Astrocyte of the spinal cord (primary cell): Measurements from ENCODE around the gene DIAPH2.

Experiments used
- DNase-seq: peaks from one replicate; pipeline ENCODE4 v3.0.0; 2011; ENCODE audit warnings: low read depth, low spot score
- H3K4me3 ChIP-seq: 2 replicates; pipeline ENCODE4 v1.5.1; 2011; ENCODE audit warnings: low read depth, mild to moderate bottlenecking, low read length, moderate library complexity
- in situ Hi-C: cut with HindIII; loops from 2 replicates; pipeline ENCODE4 v1.10.0; 2017; ENCODE audit warnings: low sequenced_read_pairs
- TF ChIP-seq, protein P1 (sequence below): IDR thresholded peaks from 2 replicates; pipeline ENCODE4 v1.5.1; 2012; ENCODE audit warnings: low read depth, mild to moderate bottlenecking, low read length, inconsistent platforms

Gene DIAPH2

DNA sequence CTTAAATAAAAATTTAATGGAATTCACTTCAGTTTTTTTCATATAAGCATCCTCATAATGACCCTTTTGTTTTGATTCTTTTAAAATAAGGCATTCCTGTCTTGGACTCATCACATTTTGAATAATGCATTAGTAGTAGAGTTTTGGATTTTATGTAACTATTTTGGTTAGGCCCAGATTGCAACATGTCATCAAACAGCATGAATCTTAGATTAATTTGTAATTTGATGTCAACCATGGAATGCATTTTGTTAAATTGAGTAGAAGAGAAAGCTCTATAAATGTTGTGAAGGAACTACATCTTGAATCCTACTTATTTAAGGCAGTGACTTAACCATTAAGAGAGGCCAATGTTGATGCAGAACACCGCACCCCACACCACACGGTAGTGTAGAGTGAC lies 3.1 kb downstream of the DIAPH2 start:
- TF ChIP-seq, protein P1, sequence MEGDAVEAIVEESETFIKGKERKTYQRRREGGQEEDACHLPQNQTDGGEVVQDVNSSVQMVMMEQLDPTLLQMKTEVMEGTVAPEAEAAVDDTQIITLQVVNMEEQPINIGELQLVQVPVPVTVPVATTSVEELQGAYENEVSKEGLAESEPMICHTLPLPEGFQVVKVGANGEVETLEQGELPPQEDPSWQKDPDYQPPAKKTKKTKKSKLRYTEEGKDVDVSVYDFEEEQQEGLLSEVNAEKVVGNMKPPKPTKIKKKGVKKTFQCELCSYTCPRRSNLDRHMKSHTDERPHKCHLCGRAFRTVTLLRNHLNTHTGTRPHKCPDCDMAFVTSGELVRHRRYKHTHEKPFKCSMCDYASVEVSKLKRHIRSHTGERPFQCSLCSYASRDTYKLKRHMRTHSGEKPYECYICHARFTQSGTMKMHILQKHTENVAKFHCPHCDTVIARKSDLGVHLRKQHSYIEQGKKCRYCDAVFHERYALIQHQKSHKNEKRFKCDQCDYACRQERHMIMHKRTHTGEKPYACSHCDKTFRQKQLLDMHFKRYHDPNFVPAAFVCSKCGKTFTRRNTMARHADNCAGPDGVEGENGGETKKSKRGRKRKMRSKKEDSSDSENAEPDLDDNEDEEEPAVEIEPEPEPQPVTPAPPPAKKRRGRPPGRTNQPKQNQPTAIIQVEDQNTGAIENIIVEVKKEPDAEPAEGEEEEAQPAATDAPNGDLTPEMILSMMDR, result no peak
- no peak overlapping the region for H3K4me3 ChIP-seq
- in situ Hi-C loops, result no loop called here
- no peak for DNase-seq

DNA sequence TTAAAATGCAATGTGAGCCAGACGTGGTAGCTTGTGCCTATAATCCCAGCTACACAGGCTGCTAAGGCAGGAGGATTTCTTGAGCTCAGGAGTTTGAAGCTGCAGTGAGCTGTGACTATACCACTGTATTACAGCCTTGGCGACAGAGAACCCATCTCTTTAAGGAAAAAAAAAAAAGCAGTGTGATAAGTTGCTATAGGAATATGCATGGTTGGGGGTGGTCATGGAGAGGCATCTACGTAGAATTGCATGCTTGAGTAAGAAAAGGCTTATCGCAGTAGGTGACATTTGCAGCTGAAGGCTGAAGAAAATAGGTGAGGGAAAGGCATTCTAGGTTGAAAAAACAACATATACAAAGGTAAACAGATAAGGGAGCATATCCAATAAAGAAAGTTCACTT lies 4.1 kb downstream of the DIAPH2 start:
- in situ Hi-C loops, result no loop called here
- TF ChIP-seq, protein P1, result no peak
- no peak overlapping the region for H3K4me3 ChIP-seq
- no peak for DNase-seq

DNA sequence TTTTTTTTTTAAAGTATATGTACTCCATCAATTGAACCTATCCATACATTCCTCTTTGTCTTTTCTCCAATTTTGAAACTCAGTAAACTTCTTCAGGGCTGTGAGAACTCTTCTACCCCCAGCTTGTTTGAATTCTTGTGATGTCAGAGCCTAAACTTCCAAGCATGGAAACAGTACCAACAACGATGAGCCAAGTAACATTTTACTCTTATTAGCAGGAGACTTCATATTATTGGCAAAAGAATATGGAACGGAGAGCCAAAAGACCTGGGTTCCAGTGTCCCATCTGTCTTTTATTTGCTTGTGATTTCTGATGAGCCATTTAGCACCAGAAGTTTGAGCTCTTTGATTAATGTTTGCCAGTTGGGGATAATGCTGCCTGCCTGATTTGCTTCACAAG lies 5.3 kb downstream of the DIAPH2 start:
- in situ Hi-C loops, result no loop called here
- DNase-seq, result no peak
- no peak overlapping the region for H3K4me3 ChIP-seq
- TF ChIP-seq, protein P1, result no peak

DNA sequence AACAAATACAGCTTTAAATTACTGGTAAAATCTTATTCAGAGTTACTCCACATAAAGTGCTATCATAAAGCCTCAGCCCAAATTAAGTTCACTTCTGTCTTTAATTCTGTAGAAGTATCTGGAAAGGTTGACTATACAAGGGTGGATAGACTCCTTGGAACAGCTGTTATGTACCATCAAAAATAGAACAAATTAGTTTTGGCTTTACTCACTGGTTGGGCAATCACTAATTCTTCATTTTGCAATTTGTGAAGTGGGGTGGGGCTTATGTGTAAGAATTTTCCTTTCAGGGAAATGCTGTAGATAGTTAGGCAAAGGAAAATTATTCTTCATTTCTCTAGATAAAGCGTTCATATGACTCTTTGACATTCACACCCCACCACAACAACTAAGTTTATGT lies 7.8 kb downstream of the DIAPH2 start:
- in situ Hi-C loops, result no loop called here
- DNase-seq, result no peak
- TF ChIP-seq, protein P1, result no peak
- no peak overlapping the region for H3K4me3 ChIP-seq

DNA sequence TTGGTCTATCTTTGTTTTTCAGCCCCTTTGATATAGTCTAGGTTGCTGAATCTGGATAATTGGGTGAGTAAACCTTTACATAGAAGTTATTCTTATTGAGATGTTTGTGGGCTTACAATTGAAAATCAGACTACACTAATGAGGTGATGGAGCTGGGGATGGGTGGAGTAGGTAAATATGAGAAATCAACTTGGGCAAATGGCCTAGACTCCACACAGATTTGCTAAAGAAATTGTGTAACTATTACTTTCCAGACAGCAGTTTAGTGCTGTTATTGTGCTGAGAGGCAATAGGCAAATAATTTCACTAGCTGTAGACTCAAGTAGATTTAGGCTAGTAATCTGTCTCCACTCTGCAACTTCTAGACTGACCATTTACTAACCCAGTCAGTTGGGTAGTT lies 8.2 kb downstream of the DIAPH2 start:
- no peak for DNase-seq
- H3K4me3 ChIP-seq, result no peak overlapping the region
- TF ChIP-seq, protein P1, result no peak
- in situ Hi-C loops, result no loop called here

DNA sequence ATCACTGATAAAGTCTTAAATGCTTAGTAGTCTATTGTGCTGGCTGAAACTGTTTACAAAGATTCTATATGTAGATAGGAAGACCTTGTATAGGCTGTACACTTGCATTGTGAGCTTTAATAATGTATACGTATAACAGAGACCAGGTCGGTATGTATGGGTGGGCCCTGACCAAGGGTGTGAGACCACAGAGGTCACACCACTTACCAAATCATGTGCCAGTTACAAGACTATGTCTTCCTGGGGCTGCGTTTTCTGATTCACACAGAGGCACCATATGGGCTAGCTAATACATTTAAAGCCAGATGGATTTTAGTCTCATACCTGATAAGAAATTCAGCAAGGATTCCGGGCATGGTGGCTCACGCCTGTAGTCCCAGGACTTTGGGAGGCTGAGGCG lies 8.8 kb downstream of the DIAPH2 start:
- TF ChIP-seq, protein P1, result no peak
- H3K4me3 ChIP-seq, result no peak overlapping the region
- no peak for DNase-seq
- in situ Hi-C loops, result no loop called here

DNA sequence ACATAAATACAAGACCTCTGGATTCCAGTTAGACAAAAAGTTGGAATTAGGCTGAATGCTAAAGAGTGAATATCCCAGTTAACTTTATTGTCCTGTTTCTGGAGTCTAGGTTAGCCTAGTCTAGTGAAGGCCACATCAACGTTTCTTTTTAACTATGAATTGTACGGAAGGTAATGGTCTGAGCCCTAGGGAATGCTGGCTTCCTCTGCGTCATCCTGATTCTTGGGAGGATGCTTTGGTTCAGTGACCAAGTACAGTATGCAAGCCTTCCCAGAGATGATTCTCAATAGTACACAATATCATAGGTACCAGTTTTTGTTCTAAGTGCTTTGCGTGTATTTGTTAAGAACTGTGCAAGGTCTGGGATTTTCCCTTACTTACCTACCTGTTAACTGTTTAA lies 11.8 kb downstream of the DIAPH2 start:
- H3K4me3 ChIP-seq, result no peak overlapping the region
- in situ Hi-C loops, result no loop called here
- TF ChIP-seq, protein P1, result no peak
- DNase-seq, result no peak
